Tibial nerve (tissue), 4 donors: ENCODE measurements around the gene NUMB. TPM values are rescaled to one million over a fixed set of nuclear protein-coding genes. Genes with fewer than 3 reads are reported as not detected.
A peak's percentile ranks its signal among the peaks of the same experiment; 100 is the strongest.

Experiments
- DNase-seq, 2 donors: peaks; one replicate each; pipeline ENCODE4 v3.0.0-alpha.2; 2019; ENCODE audit warnings: low spot score in 2 of 2
- H3K27ac ChIP-seq, 4 donors: fragments of 200-600 bp; sonication (generic) in 3 of 4; one replicate each; pipeline ENCODE4 v1.5.1; 2017 to 2019; ENCODE audit warnings: mild to moderate bottlenecking in 1 of 4
- H3K27me3 ChIP-seq, 2 donors: fragments of 200-600 bp; sonication (generic) in 1 of 2; one replicate each; pipeline versions ENCODE4 v1.5.1 to v1.6.0; 2017 to 2019
- H3K36me3 ChIP-seq, 3 donors: fragments of 200-600 bp; sonication (generic); one replicate each; pipeline ENCODE4 v1.5.1; 2018 to 2019
- H3K4me1 ChIP-seq, 4 donors: fragments of 200-600 bp; sonication (generic) in 3 of 4; one replicate each; pipeline ENCODE4 v1.5.1; 2017 to 2019
- H3K4me3 ChIP-seq, 4 donors: fragments of 200-600 bp; sonication (generic) in 3 of 4; one replicate each; pipeline ENCODE4 v1.5.1; 2017 to 2019; ENCODE audit warnings: mild to moderate bottlenecking in 1 of 4, moderate library complexity in 1 of 4
- H3K9me3 ChIP-seq, 4 donors: fragments of 200-600 bp; sonication (generic) in 3 of 4; one replicate each; pipeline ENCODE4 v1.5.1; 2017 to 2019
- EP300 ChIP-seq, 2 donors: sonication (generic); formaldehyde crosslinking; IDR thresholded peaks; one replicate each; pipeline ENCODE4 v1.6.1; 2017; ENCODE audit warnings: antibody characterized with exemption in 2 of 2, mild to moderate bottlenecking in 1 of 2
- POLR2A ChIP-seq, 2 donors: fragments of 450-650 bp; IDR thresholded peaks; one replicate each; pipeline ENCODE4 v1.6.1; 2017; ENCODE audit warnings: antibody characterized with exemption in 2 of 2, mild to moderate bottlenecking in 2 of 2, moderate library complexity in 2 of 2
- WGBS, 2 donors: methylation state at CpG; one replicate each; pipeline ENCODE4 v1.1.5; 2018; 5-methylcytosine and 5-hydroxymethylcytosine counted together
- total RNA-seq, 4 donors: library from RNA; depleted of rRNA; stranded (reverse); fragments of >200 nt; gene quantifications; one replicate each; pipeline ENCODE4 v1.1.0, GENCODE V29; 2016
- TF ChIP-seq, protein P1 (sequence below), 5 experiments: fragments of 200-600 bp in 3 of 5; fragments of 450-650 bp in 2 of 5; sonication (generic) in 3 of 5; IDR thresholded peaks; one replicate each; pipeline ENCODE4 v1.5.1; 2016 to 2019; ENCODE audit warnings: antibody characterized with exemption in 5 of 5, mild to moderate bottlenecking in 3 of 5, moderate library complexity in 2 of 5

NUMB gene
- total RNA-seq, 4 donors from 2014 or later = 50.7 to 81.9 (median 60.2) TPM

DNA sequence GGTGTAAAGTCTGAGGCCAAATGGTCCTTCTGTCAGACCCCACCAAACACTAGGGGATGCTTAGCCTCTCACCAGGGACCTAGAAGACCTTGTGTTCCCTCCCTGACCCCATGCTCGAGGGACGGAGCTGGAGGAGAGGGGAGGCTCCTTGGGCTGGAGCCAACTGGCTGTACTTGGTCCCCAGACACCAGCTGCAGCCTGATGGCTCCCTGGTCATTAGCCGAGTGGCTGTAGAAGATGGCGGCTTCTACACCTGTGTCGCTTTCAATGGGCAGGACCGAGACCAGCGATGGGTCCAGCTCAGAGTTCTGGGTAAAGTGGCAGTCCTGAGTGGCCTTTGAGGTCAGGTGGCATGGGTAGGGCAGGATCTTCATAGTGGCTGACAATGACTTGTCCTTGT, 192.0 kb downstream of the NUMB start:
- no peak overlapping the region for H3K4me3 ChIP-seq
- H3K9me3 ChIP-seq = no peaks in the 10 kb centered on the region
- H3K27ac ChIP-seq = no peak overlapping the region
- 63 to 77% methylated on average over 3 to 6 of the region's 7 CpGs for WGBS, 2 donors
- DNase-seq = no peak
- peaks cover 0 to 18% (median 8%) of the 10 kb centered on the region in 4 donors for H3K4me1 ChIP-seq
- TF ChIP-seq POLR2A (IDR thresholded peaks at IDR 0.05) (no peak), EP300 (IDR thresholded peaks at IDR 0.05) (no peak)
- TF ChIP-seq, protein P1, sequence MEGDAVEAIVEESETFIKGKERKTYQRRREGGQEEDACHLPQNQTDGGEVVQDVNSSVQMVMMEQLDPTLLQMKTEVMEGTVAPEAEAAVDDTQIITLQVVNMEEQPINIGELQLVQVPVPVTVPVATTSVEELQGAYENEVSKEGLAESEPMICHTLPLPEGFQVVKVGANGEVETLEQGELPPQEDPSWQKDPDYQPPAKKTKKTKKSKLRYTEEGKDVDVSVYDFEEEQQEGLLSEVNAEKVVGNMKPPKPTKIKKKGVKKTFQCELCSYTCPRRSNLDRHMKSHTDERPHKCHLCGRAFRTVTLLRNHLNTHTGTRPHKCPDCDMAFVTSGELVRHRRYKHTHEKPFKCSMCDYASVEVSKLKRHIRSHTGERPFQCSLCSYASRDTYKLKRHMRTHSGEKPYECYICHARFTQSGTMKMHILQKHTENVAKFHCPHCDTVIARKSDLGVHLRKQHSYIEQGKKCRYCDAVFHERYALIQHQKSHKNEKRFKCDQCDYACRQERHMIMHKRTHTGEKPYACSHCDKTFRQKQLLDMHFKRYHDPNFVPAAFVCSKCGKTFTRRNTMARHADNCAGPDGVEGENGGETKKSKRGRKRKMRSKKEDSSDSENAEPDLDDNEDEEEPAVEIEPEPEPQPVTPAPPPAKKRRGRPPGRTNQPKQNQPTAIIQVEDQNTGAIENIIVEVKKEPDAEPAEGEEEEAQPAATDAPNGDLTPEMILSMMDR (IDR thresholded peaks at IDR 0.05) = no peak
- peaks cover 0 to 75% (median 0%) of the 10 kb centered on the region in 3 donors for H3K36me3 ChIP-seq
- no peaks in the 10 kb centered on the region for H3K27me3 ChIP-seq

GRCh38 chr14:73265721-73266046, 192.7 kb downstream of the NUMB start:
- no peak for DNase-seq
- TF ChIP-seq, protein P1 (IDR thresholded peaks at IDR 0.05) = no peak
- TF ChIP-seq EP300 (IDR thresholded peaks at IDR 0.05) (no peak), POLR2A (IDR thresholded peaks at IDR 0.05) (no peak)
- 92 to 94% methylated on average over 3 of the region's 3 CpGs for WGBS, 2 donors
- Histone ChIP-seq H3K36me3 (peaks cover 0 to 81% (median 0%) of the 10 kb centered on the region in 3 donors), H3K9me3 (no peaks in the 10 kb centered on the region), H3K27ac (no peak overlapping the region), H3K27me3 (no peaks in the 10 kb centered on the region), H3K4me3 (no peak overlapping the region), H3K4me1 (peaks cover 0 to 22% (median 8%) of the 10 kb centered on the region in 4 donors)

DNA sequence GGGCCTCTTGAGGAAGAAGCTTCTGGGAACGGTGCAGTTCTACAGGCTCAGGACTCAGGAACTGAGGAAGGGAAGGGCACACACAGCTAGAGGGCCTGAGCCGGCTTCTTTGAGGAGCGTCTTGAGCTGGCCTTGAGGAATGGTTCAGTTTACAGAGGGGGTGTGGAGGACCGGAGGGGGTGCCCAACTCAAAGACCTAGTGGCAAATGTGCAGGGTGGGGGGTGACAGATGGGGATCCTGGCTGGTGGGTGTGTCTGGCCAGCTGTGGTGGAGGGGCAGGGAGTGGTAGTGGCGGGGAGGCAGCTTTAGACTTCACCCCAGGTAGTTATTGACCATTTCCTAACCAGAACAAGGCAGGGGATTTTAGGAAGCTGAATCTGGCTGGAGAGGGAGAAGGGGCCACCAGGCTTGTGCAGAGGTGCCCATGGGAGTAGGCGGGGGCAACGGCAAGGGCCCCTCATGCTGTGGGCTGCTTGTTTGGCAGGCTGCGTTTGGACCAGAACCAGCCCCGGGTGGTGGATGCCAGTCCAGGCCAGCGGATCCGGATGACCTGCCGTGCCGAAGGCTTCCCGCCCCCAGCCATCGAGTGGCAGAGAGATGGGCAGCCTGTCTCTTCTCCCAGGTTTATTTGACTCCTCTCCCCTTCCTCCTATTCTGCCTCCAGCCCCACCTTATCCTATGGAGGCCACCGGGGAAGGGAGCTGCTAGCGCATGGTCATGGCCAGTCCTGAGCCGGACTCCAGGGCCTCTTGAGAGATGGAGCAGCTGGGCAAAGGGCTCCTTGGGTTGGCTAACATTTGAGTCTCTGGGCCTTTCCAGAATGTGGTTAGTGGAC, 193.2 kb downstream of the NUMB start:
- 78 to 82% methylated on average over 17 to 18 of the region's 18 CpGs for WGBS, 2 donors
- TF ChIP-seq EP300 (IDR thresholded peaks at IDR 0.05) = no peak
- peaks cover 0 to 19% (median 7%) of the 10 kb centered on the region in 4 donors for H3K4me1 ChIP-seq
- peaks cover 0 to 85% (median 0%) of the 10 kb centered on the region in 3 donors for H3K36me3 ChIP-seq
- H3K27ac ChIP-seq = peak overlapping the region in 1 of 4 donors; percentile 25
- no peaks in the 10 kb centered on the region for H3K27me3 ChIP-seq
- DNase-seq = no peak
- H3K4me3 ChIP-seq = no peak overlapping the region
- no peaks in the 10 kb centered on the region for H3K9me3 ChIP-seq

- peak overlapping the region in 1 of 4 donors; percentile 25 for H3K27ac ChIP-seq
- DNase-seq = no peak
- TF ChIP-seq, protein P1 (IDR thresholded peaks at IDR 0.05) = no peak
- no peak for TF ChIP-seq EP300 (IDR thresholded peaks at IDR 0.05)
- TF ChIP-seq POLR2A (IDR thresholded peaks at IDR 0.05) = no peak
- 83 to 91% methylated on average over 20 to 23 of the region's 23 CpGs for WGBS, 2 donors
- H3K9me3 ChIP-seq = no peaks in the 10 kb centered on the region
- H3K27me3 ChIP-seq = no peaks in the 10 kb centered on the region
- H3K4me1 ChIP-seq = peaks cover 0 to 10% (median under 1%) of the 10 kb centered on the region in 4 donors
- H3K4me3 ChIP-seq = no peak overlapping the region
- H3K36me3 ChIP-seq = peaks cover 0 to 93% (median 0%) of the 10 kb centered on the region in 3 donors
Observed at GRCh38 chr14:73264080-73264884, 194.1 kb downstream of the NUMB start.

DNA sequence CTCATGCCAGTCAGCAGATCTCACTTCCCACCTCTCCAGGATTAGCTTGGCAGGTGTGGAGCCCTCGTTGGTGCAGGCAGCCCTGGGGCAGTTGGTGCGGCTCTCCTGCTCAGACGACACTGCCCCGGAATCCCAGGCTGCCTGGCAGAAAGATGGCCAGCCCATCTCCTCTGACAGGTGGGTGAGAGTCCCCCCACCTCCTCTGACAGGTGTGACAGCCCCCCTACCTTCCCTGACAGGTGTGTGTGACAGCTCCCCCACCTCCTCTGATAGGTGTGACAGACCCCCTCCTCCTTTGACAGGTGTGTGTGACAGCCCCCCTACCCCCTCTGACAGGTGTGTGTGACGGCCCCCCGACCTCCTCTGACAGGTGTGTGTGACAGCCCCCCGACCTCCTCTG, 194.7 kb downstream of the NUMB start:
- DNase-seq = no peak
- no peak overlapping the region for H3K27ac ChIP-seq
- no peaks in the 10 kb centered on the region for H3K9me3 ChIP-seq
- peaks cover 0 to 6% (median 0%) of the 10 kb centered on the region in 4 donors for H3K4me1 ChIP-seq
- TF ChIP-seq, protein P1 (IDR thresholded peaks at IDR 0.05) = no peak
- no peak for TF ChIP-seq POLR2A (IDR thresholded peaks at IDR 0.05)
- TF ChIP-seq EP300 (IDR thresholded peaks at IDR 0.05) = no peak
- WGBS, 2 donors = 81 to 90% methylated on average over 7 of the region's 7 CpGs
- H3K36me3 ChIP-seq = peaks cover 0 to 97% (median 0%) of the 10 kb centered on the region in 3 donors
- no peak overlapping the region for H3K4me3 ChIP-seq
- no peaks in the 10 kb centered on the region for H3K27me3 ChIP-seq
